Stimulated activated CD8-positive, alpha-beta memory T cell treated with anti-CD3 and anti-CD28 coated beads, Interleukin-7, amount 100 ng/mL, for 24 hours (primary cell): Measurements from ENCODE around the gene LAX1.
"Not testable (repeated sequence)": the region's sequence is repeated elsewhere in the genome, so short reads cannot be mapped to it uniquely, and the experiment has no call there.

Experiments used
- DNase-seq: peaks from one replicate; pipeline ENCODE4 v3.0.0-alpha.2; 2020; ENCODE audit warnings: low read depth

LAX1 gene

GRCh38 chr1:203769505-203770343, 4.7 kb downstream of the LAX1 start:
- no peak for DNase-seq

- no peak for DNase-seq
Measured at GRCh38 chr1:203771901-203772301, 6.9 kb downstream of the LAX1 start.

GRCh38 chr1:203772836-203773235, 7.9 kb downstream of the LAX1 start:
- DNase-seq, result no peak

- DNase-seq, result no peak
Measured at GRCh38 chr1:203776636-203777035, 11.7 kb downstream of the LAX1 start.

- DNase-seq, result no peak
Measured at GRCh38 chr1:203777596-203777995, 12.6 kb downstream of the LAX1 start.

GRCh38 chr1:203778146-203778545, 13.2 kb downstream of the LAX1 start:
- no peak for DNase-seq

GRCh38 chr1:203778789-203779188, 13.8 kb downstream of the LAX1 start:
- no peak for DNase-seq

- DNase-seq, result no peak
Measured at GRCh38 chr1:203781962-203782361, 17.0 kb downstream of the LAX1 start.

- DNase-seq, result no peak
Measured at GRCh38 chr1:203789966-203790365, 25.0 kb downstream of the LAX1 start.

- DNase-seq, result no peak
Measured at GRCh38 chr1:203791498-203791897, 26.5 kb downstream of the LAX1 start.

GRCh38 chr1:203792486-203792885, 27.5 kb downstream of the LAX1 start:
- no peak for DNase-seq

- not testable (repeated sequence) for DNase-seq
Measured at GRCh38 chr1:203793561-203793960, 28.6 kb downstream of the LAX1 start.

GRCh38 chr1:203794764-203795440, 29.9 kb downstream of the LAX1 start:
- DNase-seq, result no peak

- DNase-seq, result peak; percentile 94
Measured at GRCh38 chr1:203795441-203796235, 30.7 kb downstream of the LAX1 start, which contains the start of the genes ZBED6 and ZC3H11A. Gene ZBED6 (plus strand): TSS chr1:203795623. CDS start chr1:203797523, 1,900 bp downstream. Gene ZC3H11A (plus strand): TSS chr1:203795623. CDS start chr1:203817071, 21,448 bp downstream.

GRCh38 chr1:203796236-203796605, 31.2 kb downstream of the LAX1 start:
- peak; percentile 1 for DNase-seq

GRCh38 chr1:203797216-203797615, 32.2 kb downstream of the LAX1 start:
- DNase-seq, result no peak

- DNase-seq, result no peak
Measured at GRCh38 chr1:203797948-203798655, 33.1 kb downstream of the LAX1 start.

GRCh38 chr1:203799157-203799556, 34.2 kb downstream of the LAX1 start:
- DNase-seq, result no peak

GRCh38 chr1:203799971-203800370, 35.0 kb downstream of the LAX1 start:
- no peak for DNase-seq

GRCh38 chr1:203805689-203806088, 40.7 kb downstream of the LAX1 start:
- no peak for DNase-seq

GRCh38 chr1:203807196-203807595, 42.2 kb downstream of the LAX1 start:
- no peak for DNase-seq
